ENCODE results near the gene EEF2K.

Gene EEF2K

DNA sequence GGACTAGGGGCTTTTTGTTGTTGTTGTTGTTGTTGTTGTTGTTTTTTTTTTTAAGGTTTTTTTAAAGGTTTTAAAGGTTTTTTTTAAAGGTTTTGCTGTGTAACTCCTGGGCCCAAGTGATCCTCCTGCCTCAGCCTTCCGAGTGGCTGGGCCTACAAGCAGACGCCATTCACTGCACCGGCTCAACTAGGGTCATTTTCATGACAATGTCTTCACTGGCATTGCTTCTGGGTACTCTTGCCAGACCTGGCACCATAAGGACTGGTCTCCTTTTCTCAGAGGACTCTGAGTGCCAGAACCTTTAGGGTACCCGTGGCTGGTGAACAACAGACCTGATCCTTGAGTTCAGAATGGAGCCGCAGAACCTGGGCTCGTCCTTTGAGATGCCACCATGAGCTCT lies 111.5 kb downstream of the EEF2K start:
- no peak for DNase-seq (ENCODE audit: low read depth)

DNA sequence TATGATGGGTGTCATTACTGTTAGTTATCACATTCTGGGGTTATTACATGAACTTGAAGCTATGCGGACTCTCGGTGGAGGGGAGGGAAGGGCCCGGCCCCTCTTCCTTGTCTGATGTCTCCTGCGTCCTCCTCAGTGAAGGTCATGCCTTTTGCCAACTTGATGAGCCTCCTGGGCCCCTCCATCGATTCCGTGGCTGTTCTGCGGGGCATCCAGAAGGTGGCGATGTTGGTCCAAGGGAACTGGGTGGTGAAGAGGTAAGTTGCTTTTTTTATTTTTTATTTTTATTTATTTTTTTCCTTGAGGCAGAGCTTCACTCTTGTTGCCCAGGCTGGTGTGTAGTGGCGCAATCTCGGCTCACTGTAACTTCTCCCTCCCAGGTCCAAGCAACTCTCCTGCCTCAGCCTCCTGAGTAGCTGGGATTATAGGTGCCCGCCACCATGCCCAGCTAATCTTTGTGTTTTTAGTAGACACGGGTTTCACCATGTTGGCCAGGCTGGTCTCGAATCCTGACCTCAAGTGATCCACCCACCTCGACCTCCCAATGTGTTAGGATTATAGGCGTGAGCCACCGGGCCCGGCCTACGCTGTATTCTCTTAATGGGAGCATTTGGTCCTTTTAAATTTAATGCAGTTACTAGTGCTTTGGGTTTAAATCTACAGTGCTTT lies 112.7 kb downstream of the EEF2K start:
- peak; percentile 38 for DNase-seq (ENCODE audit: low read depth)

- no peak for DNase-seq (ENCODE audit: low read depth)
These were observed 114.7 kb downstream of the EEF2K start for GRCh38 chr16:22320572-22321339.

GRCh38 chr16:22321340-22322001 lies 115.4 kb downstream of the EEF2K start:
- peak; percentile 77 for DNase-seq (ENCODE audit: low read depth)

GRCh38 chr16:22322021-22322471 lies 116.0 kb downstream of the EEF2K start:
- DNase-seq (ENCODE audit: low read depth), result no peak

DNA sequence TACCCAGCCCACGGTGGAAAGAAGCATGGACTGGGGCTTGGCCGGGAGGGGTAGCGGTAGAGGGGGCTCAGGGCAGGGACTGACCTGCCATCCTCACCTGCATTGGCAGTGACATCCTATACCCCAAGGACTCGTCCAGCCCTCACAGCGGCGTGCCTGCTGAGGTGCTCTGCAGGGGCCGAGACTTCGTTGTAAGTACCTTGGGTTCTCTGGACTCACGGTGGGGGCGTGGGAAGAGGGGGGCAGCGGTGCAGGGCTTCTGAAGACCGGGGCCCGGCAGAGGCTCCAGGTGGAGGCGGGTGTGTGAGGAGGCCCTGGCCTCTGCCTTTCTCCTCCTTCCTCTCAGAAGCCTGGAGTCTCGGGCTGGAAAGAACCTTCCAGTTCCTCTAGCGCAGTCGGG lies 116.7 kb downstream of the EEF2K start:
- DNase-seq (ENCODE audit: low read depth), result no peak

DNA sequence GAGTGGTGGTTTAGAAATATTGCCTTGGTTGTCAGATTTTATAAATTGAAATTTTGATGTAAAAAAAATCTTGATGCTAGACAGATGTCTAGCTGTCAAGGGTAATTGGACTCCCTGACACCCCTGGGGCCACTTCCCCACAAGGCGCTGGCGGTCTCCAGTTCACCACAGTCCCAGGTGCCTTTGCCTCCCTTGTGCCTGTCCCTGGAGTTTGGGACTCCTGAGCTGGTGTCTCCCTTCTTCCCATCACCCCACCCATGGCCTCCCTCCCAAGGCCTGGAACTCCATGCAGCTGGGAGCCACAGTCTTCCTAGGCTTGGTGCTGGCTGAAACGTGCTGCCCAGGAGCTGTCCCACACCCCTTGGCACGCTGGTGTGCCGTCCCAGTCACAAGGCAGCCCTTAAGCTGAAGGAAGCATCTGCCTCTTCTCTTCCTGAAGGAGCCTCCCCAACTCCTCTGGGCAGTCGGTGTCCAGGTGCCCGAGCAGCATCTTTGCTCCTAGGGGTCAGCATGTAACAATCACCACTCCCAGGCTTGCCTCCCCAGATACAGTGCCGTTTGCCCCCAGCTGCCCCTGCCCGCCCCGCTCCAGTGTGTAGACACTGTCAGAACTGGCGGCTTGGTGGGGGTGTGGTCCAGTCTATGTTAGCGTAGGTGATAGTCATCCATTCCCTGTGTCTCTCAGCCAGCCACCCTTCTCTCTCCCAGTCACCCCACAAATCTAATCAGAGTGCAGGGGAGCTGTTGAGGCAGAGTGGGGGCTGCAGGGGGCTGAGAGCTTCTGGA lies 117.3 kb downstream of the EEF2K start:
- DNase-seq (ENCODE audit: low read depth), result no peak

GRCh38 chr16:22323959-22324786 lies 118.1 kb downstream of the EEF2K start:
- DNase-seq (ENCODE audit: low read depth), result no peak

DNA sequence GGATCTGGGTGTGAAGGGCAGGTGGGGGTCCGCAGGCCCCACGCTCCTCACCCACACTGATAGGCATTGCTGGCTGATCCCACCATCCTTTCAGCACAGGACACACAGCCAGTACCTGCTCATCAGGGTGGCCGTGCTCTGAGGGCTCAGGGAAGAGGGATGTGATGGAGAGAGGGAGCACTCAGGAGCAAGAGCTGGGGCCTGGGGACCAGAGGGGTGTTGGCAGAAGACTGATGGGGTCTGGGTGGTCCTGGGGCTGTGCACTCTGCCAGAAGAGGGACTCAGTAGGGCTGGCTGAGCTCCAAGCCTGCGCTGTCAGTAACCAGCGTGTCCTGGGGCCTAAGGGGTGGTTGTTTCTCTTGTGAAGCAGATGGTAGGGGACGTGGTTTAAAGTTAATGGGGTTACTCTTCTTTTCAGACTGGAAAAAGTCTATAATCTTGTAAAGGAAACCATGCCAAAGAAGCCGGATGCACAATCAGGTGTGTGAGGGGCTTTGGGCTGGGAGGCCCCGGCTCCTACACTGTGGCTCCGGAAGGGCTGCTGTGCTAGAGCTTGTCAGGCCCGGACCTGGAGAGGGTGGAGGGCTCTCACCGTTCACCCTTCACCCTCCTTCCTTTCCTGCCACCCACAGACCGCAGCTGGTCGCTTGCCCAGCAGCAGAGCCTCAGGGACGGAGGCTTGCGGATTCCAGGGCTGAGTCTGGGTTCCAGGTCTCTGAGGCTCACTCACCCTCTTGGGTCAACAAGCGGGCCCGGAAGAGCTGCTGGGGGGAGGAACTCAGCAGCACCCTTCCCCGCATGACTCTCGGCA lies 118.9 kb downstream of the EEF2K start:
- no peak for DNase-seq (ENCODE audit: low read depth)

DNA sequence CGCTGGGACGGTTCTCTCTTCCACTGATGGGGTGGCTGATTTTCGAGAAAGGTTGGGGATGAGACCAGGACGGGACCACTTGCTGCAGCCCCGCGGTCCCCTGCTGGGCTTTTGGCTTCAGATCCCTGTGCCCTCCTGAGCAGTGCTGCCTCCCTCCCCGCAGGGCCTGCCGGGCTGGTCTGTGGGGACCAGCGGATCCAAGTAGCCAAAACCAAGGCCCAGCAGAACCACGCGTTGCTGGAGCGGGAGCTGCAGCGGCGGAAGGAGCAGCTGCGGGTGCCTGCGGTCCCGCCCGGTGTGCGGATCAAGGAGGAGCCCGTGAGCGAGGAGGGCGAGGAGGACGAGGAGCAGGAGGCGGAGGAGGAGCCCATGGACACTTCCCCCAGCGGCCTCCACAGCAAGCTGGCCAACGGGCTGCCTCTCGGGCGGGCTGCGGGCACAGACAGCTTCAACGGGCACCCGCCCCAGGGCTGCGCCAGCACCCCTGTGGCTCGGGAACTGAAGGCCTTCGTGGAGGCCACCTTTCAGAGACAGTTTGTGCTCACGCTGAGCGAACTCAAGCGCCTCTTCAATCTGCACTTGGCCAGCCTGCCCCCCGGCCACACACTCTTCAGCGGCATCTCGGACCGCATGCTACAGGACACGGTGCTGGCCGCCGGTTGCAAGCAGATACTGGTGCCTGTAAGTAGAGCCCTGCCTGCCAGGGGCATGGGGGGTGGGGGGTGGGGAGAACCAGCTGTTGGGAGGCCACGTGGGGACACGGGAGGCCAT lies 119.7 kb downstream of the EEF2K start:
- no peak for DNase-seq (ENCODE audit: low read depth)

DNA sequence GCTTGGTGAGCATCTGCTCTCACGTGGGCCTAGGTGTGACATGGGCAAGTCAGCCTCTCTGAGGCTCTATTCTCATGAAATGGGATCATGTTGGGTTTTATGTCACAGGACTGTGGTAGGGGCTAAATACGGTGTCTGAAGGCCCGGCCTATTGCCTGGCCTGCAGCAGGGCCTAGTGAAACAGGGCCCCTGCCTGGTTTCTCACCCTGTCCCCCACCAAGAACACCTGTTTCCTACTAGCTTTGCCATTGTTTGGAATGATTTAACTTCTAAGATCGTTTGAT lies 120.2 kb downstream of the EEF2K start:
- no peak for DNase-seq (ENCODE audit: low read depth)

DNA sequence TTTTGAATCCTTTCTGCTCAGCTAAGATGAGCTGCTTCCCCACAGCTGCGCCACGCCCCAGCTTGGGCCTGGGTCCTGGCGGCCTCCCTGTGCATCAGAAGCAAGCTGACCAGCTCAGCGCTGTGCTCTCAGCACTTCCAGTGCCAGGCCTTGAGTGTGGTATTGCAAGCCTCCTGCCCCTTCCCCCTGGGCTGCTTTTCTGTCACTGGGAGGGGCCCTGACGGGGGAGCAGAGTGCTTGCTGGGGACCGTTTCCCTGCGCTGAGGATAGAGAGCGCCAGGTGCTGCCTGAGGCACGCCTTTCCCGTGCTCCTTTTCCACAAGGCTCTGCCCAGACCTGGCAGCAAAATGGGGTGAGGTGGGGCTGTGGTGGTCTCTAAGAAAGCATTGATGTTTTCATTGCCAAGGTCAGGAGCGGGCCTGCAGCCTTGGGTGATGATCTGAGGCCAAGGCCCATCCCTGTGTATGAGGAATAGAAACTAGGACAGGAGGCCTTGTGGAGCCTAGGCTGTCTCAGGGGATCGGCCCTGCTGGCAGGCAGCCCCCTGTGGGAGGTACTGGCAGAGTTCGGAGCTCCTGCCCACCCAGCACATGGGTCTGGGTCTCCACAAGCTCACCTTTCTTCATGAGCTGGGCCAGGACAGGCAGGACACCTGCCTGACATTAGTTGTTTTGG lies 120.8 kb downstream of the EEF2K start:
- DNase-seq (ENCODE audit: low read depth), result no peak

DNA sequence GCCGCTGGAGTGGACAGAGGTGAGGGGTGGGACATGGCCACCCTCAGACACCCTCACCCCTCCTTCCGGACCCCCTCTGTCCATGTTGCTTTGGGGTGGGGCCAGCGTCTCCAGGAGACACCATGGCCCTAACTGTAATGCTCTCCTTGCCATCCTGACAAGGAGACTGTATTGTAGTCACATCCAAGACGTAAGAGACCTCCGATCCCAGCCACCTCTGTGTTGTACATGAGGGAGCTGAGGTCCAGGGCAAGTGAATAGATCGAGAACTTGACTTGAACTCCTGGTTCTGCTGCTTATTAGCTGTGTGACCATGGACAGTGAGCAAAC lies 121.3 kb downstream of the EEF2K start:
- no peak for DNase-seq (ENCODE audit: low read depth)

DNA sequence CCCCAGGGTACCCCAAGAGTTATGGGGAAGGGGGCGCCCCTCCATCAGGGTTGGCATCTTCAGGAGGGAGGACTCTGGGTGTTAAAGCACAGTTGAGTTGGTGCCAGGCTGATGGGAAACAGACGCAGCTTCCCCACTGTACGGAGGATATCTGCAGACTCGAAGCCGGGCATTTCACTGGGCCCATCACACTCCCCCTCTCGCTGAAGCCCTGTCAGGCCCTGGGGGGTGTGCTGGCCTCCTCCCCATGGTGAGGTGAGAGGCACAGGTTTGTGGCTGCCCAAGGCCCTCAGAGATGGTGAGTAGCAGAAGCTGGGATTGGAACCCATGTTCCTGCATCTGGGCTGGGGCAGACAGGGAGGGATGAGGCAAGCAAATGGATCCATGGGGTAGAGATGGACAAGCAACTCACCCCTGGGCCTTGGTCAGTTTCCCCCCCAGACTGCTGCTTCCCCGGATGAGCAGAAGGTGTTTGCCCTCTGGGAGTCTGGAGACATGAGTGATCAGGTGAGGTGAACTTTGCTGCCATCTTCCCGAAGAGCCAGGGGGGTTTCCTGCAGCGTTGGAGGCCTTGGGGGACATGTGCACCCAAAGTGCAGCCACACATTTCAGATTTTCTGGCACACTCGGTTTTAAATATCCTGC lies 122.1 kb downstream of the EEF2K start:
- no peak for DNase-seq (ENCODE audit: low read depth)

GRCh38 chr16:22329199-22329695 lies 123.2 kb downstream of the EEF2K start:
- no peak for DNase-seq (ENCODE audit: low read depth)

DNA sequence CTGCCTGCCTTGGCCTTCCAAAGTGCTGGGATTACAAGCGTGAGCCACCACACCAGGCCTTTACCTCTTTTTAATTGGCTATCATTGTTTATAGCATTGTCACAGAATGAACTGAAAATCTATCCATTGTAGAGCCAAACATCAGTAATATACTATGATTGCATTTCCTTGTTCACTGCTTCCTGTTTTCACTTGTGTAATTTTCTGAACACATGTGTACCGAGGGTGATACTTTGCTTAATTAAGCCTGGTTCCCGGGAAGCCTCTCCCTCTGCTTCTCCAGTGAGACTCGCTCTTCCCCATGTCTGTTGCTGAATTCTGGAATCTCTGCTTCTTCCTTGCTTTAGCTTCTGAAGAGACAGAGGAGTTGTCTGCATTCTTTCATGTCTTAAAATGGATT lies 124.2 kb downstream of the EEF2K start:
- DNase-seq (ENCODE audit: low read depth), result no peak

DNA sequence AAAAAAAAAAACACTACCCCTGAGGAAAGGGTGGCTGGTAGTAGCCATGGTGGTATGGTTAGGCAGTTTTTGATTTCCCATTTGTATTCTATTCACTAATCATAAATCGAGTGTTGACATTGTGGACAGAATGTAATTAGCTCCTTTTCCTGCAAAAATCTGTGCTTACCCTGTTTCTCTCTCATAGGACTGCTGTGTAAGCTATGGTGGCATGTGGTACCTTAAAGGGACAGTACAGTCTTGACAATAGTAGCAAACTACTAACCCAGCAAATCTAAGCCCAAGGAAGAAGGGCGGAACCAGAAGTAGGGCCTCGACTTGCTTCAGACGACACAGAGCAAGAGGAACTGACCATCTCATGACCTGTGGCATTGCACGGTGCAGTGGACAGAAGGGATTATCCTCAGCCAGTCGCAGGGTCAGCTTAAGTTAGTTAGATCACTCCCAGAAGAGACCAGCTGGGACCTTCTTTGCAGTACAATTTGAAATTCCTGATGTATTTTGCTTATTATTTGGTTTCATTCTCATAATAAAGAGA lies 127.4 kb downstream of the EEF2K start:
- no peak for DNase-seq (ENCODE audit: low read depth)

DNA sequence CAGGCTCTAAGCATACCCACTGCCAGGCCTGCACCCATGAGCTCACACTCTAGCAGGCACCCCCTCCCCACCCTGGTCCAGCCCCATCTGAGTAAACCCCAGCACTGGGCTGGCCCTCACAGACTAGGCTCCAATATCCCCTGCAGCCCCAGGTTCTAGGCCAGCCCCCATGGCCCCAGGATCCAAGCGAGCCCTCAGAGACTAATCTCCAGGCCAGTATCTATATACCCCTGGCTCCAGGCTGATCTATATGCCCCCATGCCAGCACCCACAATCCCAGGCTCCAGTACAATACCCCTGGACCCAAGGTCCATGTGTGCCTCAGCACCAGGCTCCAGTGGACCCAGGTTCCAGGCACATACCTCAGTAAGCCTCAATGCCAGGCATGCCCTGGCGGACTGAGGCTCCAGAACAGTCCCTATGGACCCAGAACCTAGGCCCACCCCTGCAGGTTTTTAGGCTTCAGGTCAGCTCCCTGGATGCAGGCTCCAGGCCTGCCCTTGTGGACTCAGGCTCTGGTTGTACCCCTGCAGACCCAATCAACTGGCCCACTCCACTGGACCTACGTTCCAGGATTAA lies 129.7 kb downstream of the EEF2K start:
- no peak for DNase-seq (ENCODE audit: low read depth)
